HepG2 (cell line): ENCODE measurements around the gene CHST4. TPM values are rescaled to one million over a fixed set of nuclear protein-coding genes. Genes with fewer than 3 reads are reported as not detected.

Experiments used
- ETV5 ChIP-seq: IDR thresholded peaks from 2 replicates; pipeline ENCODE4 v1.6.1; 2018; ENCODE audit warnings: missing biosample characterization, missing genetic modification reagents, inconsistent platforms, borderline replicate concordance
- KIAA2018 ChIP-seq: sonication (generic); formaldehyde crosslinking; IDR thresholded peaks from 2 replicates; pipeline ENCODE4 v1.5.0; 2020; ENCODE audit warnings: mild to moderate bottlenecking, missing genetic modification reagents, borderline replicate concordance
- KLF6 ChIP-seq: IDR thresholded peaks from 2 replicates; pipeline ENCODE4 v1.8.0; 2016; ENCODE audit warnings: missing biosample characterization, missing genetic modification reagents
- MAFF ChIP-seq: IDR thresholded peaks from 2 replicates; pipeline ENCODE4 v1.6.1; 2011; ENCODE audit warnings: low read depth, low read length, improper control_type of control experiment
- MAFG ChIP-seq: sonication (generic); formaldehyde crosslinking; IDR thresholded peaks from 2 replicates; pipeline ENCODE4 v1.5.1; 2020; ENCODE audit warnings: mild to moderate bottlenecking, missing genetic modification reagents
- RORA ChIP-seq: sonication (generic); formaldehyde crosslinking; IDR thresholded peaks from 2 replicates; pipeline ENCODE4 v1.5.0; 2020; ENCODE audit warnings: mild to moderate bottlenecking, missing genetic modification reagents, moderate library complexity
- SIX4 ChIP-seq: sonication (generic); formaldehyde crosslinking; IDR thresholded peaks from 2 replicates; pipeline ENCODE4 v1.4.0; 2020; ENCODE audit warnings: missing genetic modification reagents
- SNAPC5 ChIP-seq: sonication (generic); formaldehyde crosslinking; IDR thresholded peaks from 2 replicates; pipeline ENCODE4 v1.8.1; 2023; ENCODE audit warnings: mild to moderate bottlenecking, missing genetic modification reagents, borderline replicate concordance
- TCF12 ChIP-seq, 2 experiments: fragments of 450-650 bp in 1 of 2; sonication (generic) in 1 of 2; formaldehyde crosslinking in 1 of 2; IDR thresholded peaks; 2 replicates each; pipeline versions ENCODE4 v1.6.1 to v1.8.0; 2017 to 2022; ENCODE audit warnings: antibody characterized with exemption in 1 of 2, mild to moderate bottlenecking in 1 of 2, missing genetic modification reagents in 1 of 2, moderate library complexity in 1 of 2
- ZFP1 ChIP-seq: IDR thresholded peaks from 2 replicates; pipeline ENCODE4 v1.6.1; 2016
- ZKSCAN1 ChIP-seq: fragments of 150-350 bp; IDR thresholded peaks from 2 replicates; pipeline ENCODE4 v1.6.1; 2014; ENCODE audit warnings: low read length
- ZNF362 ChIP-seq: sonication (generic); formaldehyde crosslinking; IDR thresholded peaks from 2 replicates; pipeline ENCODE4 v1.4.0; 2020; ENCODE audit warnings: missing genetic modification reagents, mild to moderate bottlenecking, borderline replicate concordance
- ZNF646 ChIP-seq: sonication (generic); formaldehyde crosslinking; IDR thresholded peaks from 2 replicates; pipeline ENCODE4 v1.9.0; 2021; ENCODE audit warnings: mild to moderate bottlenecking, missing genetic modification reagents
- polyA plus RNA-seq, 8 experiments: library from polyadenylated mRNA; depleted of rRNA in 3 of 8; stranded (reverse) in 7 of 8; unstranded in 1 of 8; fragments of >200 nt; fragmentation: Illumina TruSeq in 4 of 8; extraction: Trizol in 4 of 8; gene quantifications; 2 replicates each; pipeline versions ENCODE4 v1.2.1 to v1.2.3, GENCODE V29; 2011 to 2016; ENCODE audit warnings: low read depth in 4 of 8, missing spikeins in 1 of 8, mixed read lengths in 1 of 8; ENCODE audit not compliant: insufficient read depth in 1 of 8
- total RNA-seq, 5 experiments: library from RNA; depleted of rRNA; stranded (reverse); fragments of >200 nt; fragmentation: Illumina TruSeq; extraction: Trizol; gene quantifications; 2 replicates each; pipeline ENCODE4 v1.2.3, GENCODE V29; 2016; ENCODE audit warnings: low read depth in 1 of 5

CHST4 gene
- total and polyA plus RNA-seq, 2 of the 13 experiments (the other 11 are each of a cell fraction or from before 2014, with no cell fraction given) = not detected

DNA sequence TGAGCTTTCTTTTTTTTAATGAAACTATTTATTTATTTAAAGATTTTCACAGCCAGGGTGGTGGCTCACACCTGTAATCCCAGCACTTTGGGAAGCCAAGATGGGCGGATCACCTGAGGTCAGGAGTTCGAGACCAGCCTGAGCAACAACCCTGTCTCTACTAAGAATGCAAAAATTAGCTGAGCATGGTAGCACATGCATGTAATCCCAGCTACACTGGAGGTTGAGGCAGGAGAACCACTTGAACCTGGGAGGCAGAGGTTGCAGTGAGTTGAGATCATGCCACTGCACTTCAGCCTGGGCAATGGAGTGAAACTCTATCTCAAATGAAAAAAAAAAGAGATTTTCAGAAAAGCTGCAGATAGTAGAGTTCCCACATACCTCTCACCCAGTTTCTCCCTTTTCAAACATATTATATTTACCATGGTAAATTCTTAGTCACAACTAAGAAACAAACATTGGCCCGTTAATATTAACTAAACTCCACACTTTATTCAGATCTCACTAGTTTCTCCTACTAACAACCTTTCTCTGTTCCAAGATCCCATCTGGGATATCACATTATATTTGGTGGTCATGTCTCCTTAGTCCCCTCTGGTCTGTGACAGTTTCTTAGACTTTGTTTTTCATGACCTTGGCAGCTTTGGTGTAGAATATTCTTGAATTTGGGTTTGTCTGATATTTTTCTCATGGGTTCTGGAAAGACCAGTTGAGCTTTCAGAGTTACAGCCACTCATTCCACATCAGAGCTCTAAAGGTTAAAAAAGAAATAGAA lies 58.5 kb downstream of the CHST4 start (continued):
- TF ChIP-seq MAFG (CRISPR knock-in tag) = no peak
- TF ChIP-seq SIX4 (CRISPR knock-in tag) = no peak
- TF ChIP-seq ZNF646 (CRISPR knock-in tag) = no peak
- no peak for TF ChIP-seq SNAPC5 (CRISPR knock-in tag)
- no peak for TF ChIP-seq KIAA2018 (CRISPR knock-in tag)
- no peak for TF ChIP-seq MAFF
- peak; percentile 49; the same call in 1 of the 2 replicates for TF ChIP-seq ZNF362
- no peak for TF ChIP-seq ETV5 (CRISPR knock-in tag)
- TF ChIP-seq TCF12 (IDR thresholded peaks at IDR 0.05) = no peak
- TF ChIP-seq TCF12 (CRISPR knock-in tag; IDR thresholded peaks at IDR 0.05) = no peak
- TF ChIP-seq RORA (CRISPR knock-in tag) = no peak
- no peak; the same call in 1 of the 2 replicates for TF ChIP-seq KLF6 (CRISPR knock-in tag)
- TF ChIP-seq ZFP1 (CRISPR knock-in tag) = no peak
- TF ChIP-seq ZKSCAN1 = no peak
